IPS-20b (cell line): ENCODE measurements around the gene STMN3.
"Not testable (repeated sequence)": the region's sequence is repeated elsewhere in the genome, so short reads cannot be mapped to it uniquely, and the experiment has no call there.

Experiments
- H3K27ac ChIP-seq: one replicate; pipeline ENCODE4 v1.5.1; 2013; ENCODE audit warnings: low read length
- H3K27me3 ChIP-seq: 2 replicates; pipeline ENCODE4 v1.6.1; 2013; ENCODE audit warnings: mild to moderate bottlenecking, low read length, inconsistent platforms; ENCODE audit not compliant: insufficient read depth
- H3K36me3 ChIP-seq: 2 replicates; pipeline ENCODE4 v1.6.1; 2013; ENCODE audit warnings: low read depth, mild to moderate bottlenecking, inconsistent platforms, low read length, moderate library complexity; ENCODE audit not compliant: insufficient read depth
- H3K4me1 ChIP-seq: 2 replicates; pipeline ENCODE4 v1.6.1; 2013; ENCODE audit warnings: mild to moderate bottlenecking, control low read depth, inconsistent platforms, low read length, moderate library complexity; ENCODE audit not compliant: insufficient read depth
- H3K4me3 ChIP-seq: 2 replicates; pipeline ENCODE4 v1.5.1; 2013; ENCODE audit warnings: mild to moderate bottlenecking, low read length, inconsistent platforms
- H3K9ac ChIP-seq: 2 replicates; pipeline ENCODE4 v1.6.1; 2013; ENCODE audit warnings: low read depth, mild to moderate bottlenecking, inconsistent platforms, low read length, moderate library complexity
- H3K9me3 ChIP-seq: 2 replicates; pipeline ENCODE4 v1.6.1; 2013; ENCODE audit warnings: mild to moderate bottlenecking, low read depth, low read length, inconsistent platforms; ENCODE audit not compliant: insufficient read depth

STMN3 gene

DNA sequence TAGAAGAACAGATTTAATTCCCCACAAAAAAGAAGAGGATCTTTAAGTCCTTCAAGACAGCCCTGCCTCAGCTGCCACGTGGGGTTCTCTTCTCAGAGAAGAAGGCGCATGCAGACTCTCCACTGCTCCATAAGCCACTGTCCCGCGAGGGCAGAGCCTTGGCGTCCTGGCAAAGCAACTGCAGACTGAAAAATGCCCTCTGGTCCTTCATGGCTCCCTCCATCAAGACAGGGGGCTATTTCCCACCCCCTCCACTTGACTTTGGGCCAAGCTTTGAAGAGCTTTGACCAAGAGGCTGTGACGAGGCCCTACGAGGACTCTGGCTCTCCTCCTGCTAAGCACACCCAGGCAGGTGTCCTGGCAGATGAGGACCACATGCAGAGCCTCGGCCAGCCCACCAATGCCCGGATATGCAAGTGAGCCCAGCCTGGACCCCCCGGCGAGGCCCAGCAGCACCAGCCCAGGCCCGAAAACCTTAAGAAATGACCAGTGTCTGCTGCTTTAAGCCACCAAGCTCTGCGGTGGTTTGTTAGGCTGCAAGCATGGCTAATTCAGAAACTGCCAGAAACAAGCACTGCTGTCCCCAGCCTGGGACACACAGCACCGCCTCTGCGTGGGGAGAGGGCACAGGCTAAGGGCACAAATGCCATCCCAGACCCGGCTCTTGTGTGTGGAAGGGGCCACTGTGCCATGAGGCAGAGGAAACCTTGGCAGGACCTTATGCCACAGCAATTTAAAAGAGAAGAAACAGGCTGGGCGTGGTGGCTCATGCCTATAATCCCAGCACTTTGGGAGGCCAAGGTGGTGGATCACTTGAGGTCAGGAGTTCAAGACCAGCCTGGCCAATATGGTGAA is 42.4 kb downstream of the STMN3 start:
- Histone ChIP-seq H3K4me3 (no peak overlapping the region), H3K27me3 (no peaks in the 10 kb centered on the region), H3K27ac (no peak overlapping the region), H3K36me3 (peaks cover 9% of the 10 kb centered on the region), H3K4me1 (no peaks in the 10 kb centered on the region), H3K9ac (no peak overlapping the region), H3K9me3 (peaks cover 10% of the 10 kb centered on the region; the same call in 1 of the 2 replicates)

GRCh38 chr20:63606686-63607085 is 46.5 kb downstream of the STMN3 start:
- Histone ChIP-seq H3K9ac (no peak overlapping the region), H3K27me3 (no peaks in the 10 kb centered on the region), H3K27ac (no peak overlapping the region), H3K9me3 (no peaks in the 10 kb centered on the region), H3K4me3 (no peak overlapping the region), H3K36me3 (peaks cover 14% of the 10 kb centered on the region), H3K4me1 (no peaks in the 10 kb centered on the region)

DNA sequence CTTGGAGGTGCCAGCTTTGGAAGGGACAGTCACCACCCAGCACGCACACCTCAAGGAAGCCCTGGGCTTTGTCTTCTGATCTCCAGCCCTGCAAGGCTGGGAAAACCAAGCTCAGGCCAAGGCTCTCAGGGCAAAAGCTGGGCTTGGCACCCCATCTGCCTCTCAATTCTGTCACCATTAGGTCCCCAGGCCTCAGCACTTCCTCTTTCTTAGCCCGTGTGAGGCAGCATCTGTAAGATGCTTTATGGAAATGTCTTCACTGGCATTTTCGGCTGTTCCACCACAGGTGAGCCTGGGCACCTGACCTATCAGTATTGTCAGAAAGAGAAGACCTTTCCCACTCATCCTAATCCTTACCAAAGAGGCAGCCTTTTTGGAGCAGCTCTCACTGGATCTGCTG is 50.9 kb downstream of the STMN3 start:
- no peak overlapping the region for H3K27ac ChIP-seq
- H3K27me3 ChIP-seq: no peaks in the 10 kb centered on the region
- H3K36me3 ChIP-seq: peaks cover 36% of the 10 kb centered on the region

GRCh38 chr20:63601679-63602078 is 51.5 kb downstream of the STMN3 start:
- not testable (repeated sequence) for H3K9ac ChIP-seq, H3K27me3 ChIP-seq, H3K27ac ChIP-seq, H3K9me3 ChIP-seq, H3K4me3 ChIP-seq, H3K4me1 ChIP-seq
- H3K36me3 ChIP-seq: peaks cover 36% of the 10 kb centered on the region

More for the DNA sequence above, 50.9 kb downstream of the STMN3 start:
- no peak overlapping the region for H3K9ac ChIP-seq
- no peak overlapping the region for H3K4me3 ChIP-seq
- no peaks in the 10 kb centered on the region for H3K4me1 ChIP-seq
- no peaks in the 10 kb centered on the region for H3K9me3 ChIP-seq

DNA sequence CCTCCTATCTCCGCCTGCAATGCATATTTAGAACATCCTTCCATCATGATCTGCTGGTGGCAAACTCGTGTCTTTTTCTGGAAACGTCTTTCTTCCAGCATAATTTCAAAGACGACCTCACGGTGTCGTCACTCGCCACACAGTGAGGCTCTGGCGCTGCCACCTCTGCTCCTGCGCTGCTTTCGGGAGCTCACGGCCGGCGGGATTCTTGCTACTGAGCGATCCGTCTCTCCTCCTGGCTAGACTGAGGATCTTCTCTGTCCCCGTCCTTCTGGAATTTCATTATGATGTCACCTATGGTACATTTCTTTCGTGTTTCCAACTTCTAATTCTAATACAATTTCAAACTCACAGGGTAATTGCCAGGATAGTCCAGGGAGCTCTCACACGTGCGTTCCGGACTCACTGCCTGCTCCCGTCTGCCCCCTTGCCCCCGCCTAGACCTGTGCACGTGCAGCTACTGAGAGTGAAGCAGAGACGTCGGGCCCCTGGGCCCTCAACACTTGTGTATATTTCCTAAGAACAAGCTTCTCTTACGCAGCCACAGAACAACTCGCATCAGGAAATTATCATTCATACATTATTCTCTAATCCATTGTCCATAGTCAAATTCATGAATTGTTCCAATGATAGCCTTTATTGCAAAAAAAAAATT is 53.7 kb downstream of the STMN3 start:
- Histone ChIP-seq H3K4me3 (no peak overlapping the region), H3K36me3 (peaks cover 36% of the 10 kb centered on the region), H3K9ac (no peak overlapping the region), H3K27ac (no peak overlapping the region), H3K27me3 (no peaks in the 10 kb centered on the region), H3K4me1 (no peaks in the 10 kb centered on the region), H3K9me3 (no peaks in the 10 kb centered on the region)

DNA sequence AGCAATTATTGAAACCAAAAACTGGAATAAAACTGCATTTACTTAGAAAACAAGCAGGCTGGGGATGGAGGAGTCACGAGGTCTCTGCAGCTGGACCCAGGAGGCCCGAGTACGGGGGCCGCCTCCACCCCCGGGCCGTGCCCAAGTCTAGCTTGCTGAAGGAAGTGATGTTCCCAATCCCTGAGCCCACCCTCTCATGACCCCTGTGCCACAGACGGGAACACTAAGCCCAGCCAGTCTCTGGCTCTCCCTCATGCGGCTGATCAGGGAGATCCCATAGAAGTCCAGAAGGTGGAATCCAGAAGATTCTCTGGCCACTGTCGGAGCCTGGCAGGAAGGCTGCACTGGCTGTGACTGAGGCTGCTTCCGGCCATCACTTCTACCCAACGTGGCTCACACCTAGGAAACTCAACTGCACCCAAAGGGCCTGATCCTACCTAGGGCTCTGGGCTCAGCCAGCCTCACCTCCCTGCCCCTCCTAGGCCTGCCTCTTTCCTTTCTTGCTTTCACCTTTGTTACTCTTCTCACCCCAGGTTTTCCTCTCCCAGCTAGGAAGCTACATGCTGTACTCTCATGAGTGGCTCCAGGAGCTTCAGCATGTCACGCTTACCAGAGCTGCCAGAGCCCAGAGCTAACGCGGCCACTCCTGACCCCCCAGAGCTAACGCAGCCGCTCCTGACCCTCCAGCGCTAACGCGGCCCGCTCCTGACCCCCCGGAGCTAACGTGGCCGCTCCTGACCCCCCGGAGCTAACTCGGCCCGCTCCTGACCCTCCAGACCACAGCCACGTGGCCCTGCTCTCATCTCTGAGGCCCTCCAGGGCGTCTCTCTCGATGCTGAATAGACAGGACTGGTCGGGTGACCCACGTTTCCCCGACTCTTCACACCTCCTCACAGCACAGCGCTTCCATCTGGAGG is 54.5 kb downstream of the STMN3 start:
- H3K9me3 ChIP-seq: no peaks in the 10 kb centered on the region
- H3K27ac ChIP-seq: no peak overlapping the region
- H3K9ac ChIP-seq: no peak overlapping the region
- H3K4me3 ChIP-seq: no peak overlapping the region
- peaks cover 36% of the 10 kb centered on the region for H3K36me3 ChIP-seq
- no peaks in the 10 kb centered on the region for H3K4me1 ChIP-seq
- no peaks in the 10 kb centered on the region for H3K27me3 ChIP-seq

DNA sequence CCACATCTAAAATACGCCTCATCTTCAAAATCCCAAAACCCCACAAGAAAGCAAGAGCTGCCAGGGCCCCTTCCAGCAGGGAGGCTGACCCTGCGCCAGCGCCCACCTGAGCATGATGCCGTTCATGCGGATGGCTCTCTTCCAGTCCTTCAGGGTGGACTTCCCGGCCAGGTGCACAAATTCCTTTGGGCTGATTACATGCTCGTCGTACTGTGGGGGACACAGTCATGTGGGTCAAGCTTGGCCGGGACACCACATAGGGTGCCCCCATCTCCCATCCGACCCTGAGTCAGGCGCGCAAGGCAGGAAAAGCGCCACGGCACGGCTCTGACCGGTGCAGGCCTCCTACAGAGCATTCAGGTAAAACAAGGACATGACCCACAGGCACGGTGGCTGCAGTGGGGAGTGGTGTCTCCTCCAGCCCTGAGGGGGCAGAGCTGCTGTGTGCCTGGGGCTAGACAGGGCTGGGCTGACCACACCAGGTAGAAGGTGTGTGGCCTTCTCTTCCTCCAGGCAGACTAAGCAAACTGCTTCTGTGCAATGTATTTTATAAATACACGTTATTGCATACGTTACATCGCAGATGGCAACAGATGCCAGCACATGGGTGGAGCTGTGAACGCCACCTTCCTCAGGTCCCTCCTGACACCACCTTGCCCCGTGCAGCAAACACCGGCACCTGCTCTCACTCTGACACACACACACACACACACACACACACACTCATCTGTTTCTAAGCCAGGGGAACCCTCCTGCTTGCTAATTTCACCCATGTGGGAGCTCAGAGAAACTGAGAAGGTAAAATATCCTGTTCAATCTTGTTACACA is 55.4 kb downstream of the STMN3 start:
- no peaks in the 10 kb centered on the region for H3K27me3 ChIP-seq
- H3K4me1 ChIP-seq: no peaks in the 10 kb centered on the region
- no peak overlapping the region for H3K9ac ChIP-seq
- no peaks in the 10 kb centered on the region for H3K9me3 ChIP-seq
- H3K36me3 ChIP-seq: peaks cover 32% of the 10 kb centered on the region
- H3K27ac ChIP-seq: no peak overlapping the region
- no peak overlapping the region for H3K4me3 ChIP-seq

GRCh38 chr20:63596423-63596822 is 56.8 kb downstream of the STMN3 start:
- no peaks in the 10 kb centered on the region for H3K4me1 ChIP-seq
- no peak overlapping the region for H3K27ac ChIP-seq
- H3K4me3 ChIP-seq: no peak overlapping the region
- no peaks in the 10 kb centered on the region for H3K27me3 ChIP-seq
- peaks cover 35% of the 10 kb centered on the region for H3K36me3 ChIP-seq
- no peak overlapping the region for H3K9ac ChIP-seq
- H3K9me3 ChIP-seq: no peaks in the 10 kb centered on the region

- H3K4me1 ChIP-seq: no peaks in the 10 kb centered on the region
- no peak overlapping the region for H3K9ac ChIP-seq
- H3K9me3 ChIP-seq: no peaks in the 10 kb centered on the region
- H3K27me3 ChIP-seq: no peaks in the 10 kb centered on the region
- no peak overlapping the region for H3K4me3 ChIP-seq
- no peak overlapping the region for H3K27ac ChIP-seq
- peaks cover 31% of the 10 kb centered on the region for H3K36me3 ChIP-seq
Measured at GRCh38 chr20:63595416-63596127, 57.7 kb downstream of the STMN3 start.

DNA sequence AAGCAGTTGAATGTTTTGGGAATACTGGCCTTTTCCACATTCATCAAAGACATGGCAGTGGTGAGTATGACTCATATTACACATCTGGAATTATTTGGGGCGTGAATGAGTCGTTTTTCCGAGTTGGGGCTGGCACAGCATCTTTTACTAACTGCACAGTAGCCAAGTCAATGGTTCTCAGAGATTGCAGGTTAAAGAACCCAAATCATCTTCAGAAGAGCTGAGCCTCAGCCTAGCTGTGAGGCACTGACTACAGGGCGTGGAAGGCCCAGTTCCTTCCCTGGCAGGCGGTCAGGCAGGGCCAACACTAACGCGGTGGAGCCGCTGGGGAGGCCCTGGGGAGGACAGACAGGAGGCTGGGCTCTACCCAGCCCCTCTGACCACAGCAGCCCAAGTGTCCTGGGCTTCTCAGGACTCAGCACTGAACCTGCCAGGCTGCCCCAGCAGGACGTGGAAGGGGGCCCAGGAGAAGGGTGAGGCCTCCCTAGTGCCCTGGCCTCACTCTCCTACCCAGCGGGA is 59.1 kb downstream of the STMN3 start:
- Histone ChIP-seq H3K27ac (no peak overlapping the region), H3K4me1 (no peaks in the 10 kb centered on the region), H3K27me3 (no peaks in the 10 kb centered on the region), H3K36me3 (peaks cover 31% of the 10 kb centered on the region), H3K4me3 (no peak overlapping the region), H3K9me3 (no peaks in the 10 kb centered on the region), H3K9ac (no peak overlapping the region)
